GM12864 (cell line): ENCODE measurements around the gene RASSF1.

Experiments
- DNase-seq: peaks from one replicate; pipeline ENCODE4 v3.0.0-alpha.2; 2011; ENCODE audit warnings: low read depth
- H3K4me3 ChIP-seq: 2 replicates; pipeline ENCODE4 v1.5.1; 2011; ENCODE audit warnings: mild to moderate bottlenecking, low read depth, low read length, control low read depth
- TF ChIP-seq, protein P1 (sequence below): IDR thresholded peaks from 2 replicates; pipeline ENCODE4 v1.5.1; 2011; ENCODE audit warnings: low read depth, mild to moderate bottlenecking, moderate library complexity, low read length, control low read depth, inconsistent platforms; ENCODE audit errors: missing control alignments

Gene RASSF1

DNA sequence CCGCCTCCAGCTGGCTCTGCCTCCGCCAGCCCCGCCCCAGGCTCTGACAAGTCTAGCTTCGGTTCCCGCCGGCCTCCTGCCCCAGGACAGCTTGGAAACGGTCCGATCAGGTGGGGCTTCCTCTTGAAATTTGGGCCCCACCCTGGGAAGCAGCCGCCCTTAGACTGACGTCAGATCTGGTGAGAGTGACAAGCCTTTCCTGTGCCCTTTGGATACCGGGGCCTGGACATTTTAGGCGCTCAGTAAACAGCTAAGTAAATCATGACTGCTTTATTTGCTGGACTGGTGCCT is 41.1 kb downstream of the RASSF1 start:
- DNase-seq, result no peak
- peak overlapping the region; percentile 62 for H3K4me3 ChIP-seq

DNA sequence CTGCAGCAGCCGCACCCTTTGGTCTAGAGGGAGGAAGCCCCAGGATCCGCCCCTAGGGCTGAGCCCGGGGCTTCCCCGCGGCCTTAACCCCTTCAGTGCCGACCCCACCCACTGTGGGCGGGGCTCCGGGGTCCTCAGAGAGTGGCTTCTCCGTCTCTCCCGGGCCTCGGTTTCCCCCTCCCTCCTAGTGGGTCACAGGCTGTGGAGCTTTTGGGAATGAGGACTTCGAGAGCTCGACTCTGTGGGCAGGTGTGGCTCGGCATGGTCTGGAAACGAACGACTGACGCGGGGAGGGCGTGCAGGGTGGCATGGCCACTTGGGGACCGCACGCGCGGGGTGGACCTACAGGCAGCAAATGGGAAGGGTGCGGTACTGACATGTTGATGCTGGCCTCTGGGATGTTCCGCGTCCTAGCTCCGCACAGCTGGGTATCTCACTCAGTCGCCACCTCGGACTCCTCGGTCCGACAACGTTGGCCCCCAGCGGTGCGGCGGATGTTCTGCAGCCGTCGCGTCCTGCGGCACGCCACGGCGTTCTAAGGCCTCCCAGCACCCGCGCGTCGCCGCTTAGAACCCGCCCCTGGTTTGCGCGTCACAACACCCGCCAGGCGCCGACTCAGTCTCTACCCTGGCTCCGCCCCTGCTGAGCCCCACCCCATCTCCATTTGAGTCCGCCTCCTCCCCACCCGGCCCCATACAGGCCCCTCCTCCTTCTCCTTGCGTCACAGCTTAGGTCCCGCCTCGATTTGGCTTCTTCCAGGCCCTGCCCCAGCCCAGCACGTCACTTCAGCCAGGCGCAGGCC is 41.6 kb downstream of the RASSF1 start, which contains the start of the genes HYAL3 and NAA80:
TSS of gene HYAL3 (minus strand) at position 570 of the 802 bp plus-strand sequence. CDS start 3,803 bp downstream, outside the sequence.
TSS of gene NAA80 (minus strand) at position 570 of the 802 bp plus-strand sequence. CDS start 1,942 bp downstream, outside the sequence.
- DNase-seq, result peak; percentile 96
- TF ChIP-seq, protein P1, sequence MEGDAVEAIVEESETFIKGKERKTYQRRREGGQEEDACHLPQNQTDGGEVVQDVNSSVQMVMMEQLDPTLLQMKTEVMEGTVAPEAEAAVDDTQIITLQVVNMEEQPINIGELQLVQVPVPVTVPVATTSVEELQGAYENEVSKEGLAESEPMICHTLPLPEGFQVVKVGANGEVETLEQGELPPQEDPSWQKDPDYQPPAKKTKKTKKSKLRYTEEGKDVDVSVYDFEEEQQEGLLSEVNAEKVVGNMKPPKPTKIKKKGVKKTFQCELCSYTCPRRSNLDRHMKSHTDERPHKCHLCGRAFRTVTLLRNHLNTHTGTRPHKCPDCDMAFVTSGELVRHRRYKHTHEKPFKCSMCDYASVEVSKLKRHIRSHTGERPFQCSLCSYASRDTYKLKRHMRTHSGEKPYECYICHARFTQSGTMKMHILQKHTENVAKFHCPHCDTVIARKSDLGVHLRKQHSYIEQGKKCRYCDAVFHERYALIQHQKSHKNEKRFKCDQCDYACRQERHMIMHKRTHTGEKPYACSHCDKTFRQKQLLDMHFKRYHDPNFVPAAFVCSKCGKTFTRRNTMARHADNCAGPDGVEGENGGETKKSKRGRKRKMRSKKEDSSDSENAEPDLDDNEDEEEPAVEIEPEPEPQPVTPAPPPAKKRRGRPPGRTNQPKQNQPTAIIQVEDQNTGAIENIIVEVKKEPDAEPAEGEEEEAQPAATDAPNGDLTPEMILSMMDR, result peak; percentile 55
- H3K4me3 ChIP-seq, result peak within 1 kb of the TSS; percentile 75

More for the DNA sequence above, 41.1 kb downstream of the RASSF1 start:
- TF ChIP-seq, protein P1, result no peak

- DNase-seq, result no peak
- H3K4me3 ChIP-seq, result peak overlapping the region; percentile 75
- TF ChIP-seq, protein P1, result no peak
Measured at GRCh38 chr3:50297896-50298725, 42.5 kb downstream of the RASSF1 start.

- DNase-seq, result no peak
- no peak overlapping the region for H3K4me3 ChIP-seq
- TF ChIP-seq, protein P1, result no peak
Measured at GRCh38 chr3:50297384-50297775, 43.3 kb downstream of the RASSF1 start.

- H3K4me3 ChIP-seq, result no peak overlapping the region
- TF ChIP-seq, protein P1, result no peak
- DNase-seq, result no peak
Measured at GRCh38 chr3:50296721-50297383, 43.8 kb downstream of the RASSF1 start.

- TF ChIP-seq, protein P1, result no peak
- H3K4me3 ChIP-seq, result no peak overlapping the region
- no peak for DNase-seq
Measured at GRCh38 chr3:50295553-50296431, 44.8 kb downstream of the RASSF1 start.
